ENCODE data around the gene ATP5F1D. TPM values are rescaled to one million over a fixed set of nuclear protein-coding genes. Genes with fewer than 3 reads are reported as not detected.
A peak's percentile ranks its signal among the peaks of the same experiment; 100 is the strongest.
"Not testable (repeated sequence)": the region's sequence is repeated elsewhere in the genome, so short reads cannot be mapped to it uniquely, and the experiment has no call there.

Gene ATP5F1D
- 501 TPM for total RNA-seq
- long read RNA-seq, transcript ATP5F1D-202 (5 exons, 704 nt) = major isoform, 343 of 780 reads
- long read RNA-seq, transcript ATP5F1D-204 (2 exons, 640 nt) = minor isoform, 12 of 780 reads
- long read RNA-seq, transcript ATP5F1D-201 (4 exons, 997 nt) = minor isoform, 332 of 780 reads
- long read RNA-seq, transcript ATP5F1D-209 (3 exons, 343 nt) = minor isoform, 41 of 780 reads
- long read RNA-seq, partial matches to known transcripts = 20 of 780 reads
- long read RNA-seq, other reads (novel, unspliced or antisense) = 16 of 780 reads

DNA sequence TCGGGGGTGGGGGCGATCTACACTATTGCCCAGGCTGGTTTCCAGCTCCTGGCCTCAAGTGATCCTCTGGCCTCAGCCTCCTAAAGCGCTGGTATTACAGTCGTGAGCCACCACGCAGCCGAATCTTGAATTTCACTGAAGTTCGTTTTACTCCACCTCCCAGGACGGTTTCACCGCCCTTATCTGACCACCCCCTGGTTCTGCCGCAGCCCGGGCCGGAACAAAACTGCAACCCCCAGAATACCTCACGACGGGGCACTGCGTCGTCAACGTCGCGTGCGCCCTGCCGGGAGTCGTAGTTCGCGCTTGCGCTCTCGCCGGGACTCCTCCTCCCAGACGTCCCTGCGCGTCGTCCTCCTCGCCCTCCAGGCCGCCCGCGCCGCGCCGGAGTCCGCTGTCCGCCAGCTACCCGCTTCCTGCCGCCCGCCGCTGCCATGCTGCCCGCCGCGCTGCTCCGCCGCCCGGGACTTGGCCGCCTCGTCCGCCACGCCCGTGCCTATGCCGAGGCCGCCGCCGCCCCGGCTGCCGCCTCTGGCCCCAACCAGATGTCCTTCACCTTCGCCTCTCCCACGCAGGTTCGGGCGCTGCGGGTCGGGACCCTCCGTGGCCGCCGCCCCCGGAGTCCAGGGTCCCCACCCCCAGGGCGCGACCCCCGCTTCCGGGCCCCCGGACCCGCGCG lies at the start of gene ATP5F1D:
TSS of gene ATP5F1D (plus strand) at position 335 of the 679 bp plus-strand sequence. CDS start at position 435, 100 bp downstream.
- TF ChIP-seq, protein P1, sequence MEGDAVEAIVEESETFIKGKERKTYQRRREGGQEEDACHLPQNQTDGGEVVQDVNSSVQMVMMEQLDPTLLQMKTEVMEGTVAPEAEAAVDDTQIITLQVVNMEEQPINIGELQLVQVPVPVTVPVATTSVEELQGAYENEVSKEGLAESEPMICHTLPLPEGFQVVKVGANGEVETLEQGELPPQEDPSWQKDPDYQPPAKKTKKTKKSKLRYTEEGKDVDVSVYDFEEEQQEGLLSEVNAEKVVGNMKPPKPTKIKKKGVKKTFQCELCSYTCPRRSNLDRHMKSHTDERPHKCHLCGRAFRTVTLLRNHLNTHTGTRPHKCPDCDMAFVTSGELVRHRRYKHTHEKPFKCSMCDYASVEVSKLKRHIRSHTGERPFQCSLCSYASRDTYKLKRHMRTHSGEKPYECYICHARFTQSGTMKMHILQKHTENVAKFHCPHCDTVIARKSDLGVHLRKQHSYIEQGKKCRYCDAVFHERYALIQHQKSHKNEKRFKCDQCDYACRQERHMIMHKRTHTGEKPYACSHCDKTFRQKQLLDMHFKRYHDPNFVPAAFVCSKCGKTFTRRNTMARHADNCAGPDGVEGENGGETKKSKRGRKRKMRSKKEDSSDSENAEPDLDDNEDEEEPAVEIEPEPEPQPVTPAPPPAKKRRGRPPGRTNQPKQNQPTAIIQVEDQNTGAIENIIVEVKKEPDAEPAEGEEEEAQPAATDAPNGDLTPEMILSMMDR (IDR thresholded peaks at IDR 0.05; ENCODE audit: borderline replicate concordance) = no peak
- Histone ChIP-seq H3K27ac (replicated peaks) (peak within 1 kb of the TSS; percentile 100), H3K4me1 (peaks cover 87% of the 10 kb centered on the region), H3K4me3 (peak within 1 kb of the TSS; percentile 90), H3K9me3 (replicated peaks) (no peaks in the 10 kb centered on the region), H3K36me3 (no peaks in the 10 kb centered on the region), H3K27me3 (ENCODE audit: low read depth) (peaks cover 6% of the 10 kb centered on the region)
- DNase-seq = peak; percentile 96
- intact Hi-C loops (cut with micrococcal nuclease) = no loop called here

DNA sequence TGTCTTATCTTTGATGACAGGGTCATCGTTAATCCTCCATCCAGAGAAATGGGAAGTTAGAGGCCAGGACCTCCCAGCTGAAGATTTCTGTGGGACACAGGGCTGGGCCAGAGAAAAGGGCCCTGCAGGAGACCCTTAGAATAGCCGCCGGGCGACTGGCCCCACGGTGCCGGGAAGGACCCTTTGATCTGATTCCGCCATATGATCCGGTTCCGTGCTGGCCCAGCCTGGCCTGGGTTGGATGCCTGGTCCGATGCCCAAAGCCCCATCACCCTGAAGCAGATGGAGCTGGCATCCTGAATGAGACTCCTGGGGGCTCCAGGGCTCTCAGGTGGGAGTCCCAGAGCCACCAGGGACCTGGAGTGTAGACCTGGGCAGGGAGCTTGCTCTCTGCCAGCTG lies 42.0 kb upstream of the ATP5F1D start:
- H3K9me3 ChIP-seq (replicated peaks) = no peaks in the 10 kb centered on the region
- TF ChIP-seq, protein P1 (IDR thresholded peaks at IDR 0.05; ENCODE audit: borderline replicate concordance) = no peak
- H3K27me3 ChIP-seq (ENCODE audit: low read depth) = no peaks in the 10 kb centered on the region
- intact Hi-C loops (cut with micrococcal nuclease) = no loop called here
- H3K4me3 ChIP-seq = no peak overlapping the region
- H3K36me3 ChIP-seq = no peaks in the 10 kb centered on the region
- no peaks in the 10 kb centered on the region for H3K4me1 ChIP-seq
- no peak for DNase-seq
- no peak overlapping the region for H3K27ac ChIP-seq (replicated peaks)

DNA sequence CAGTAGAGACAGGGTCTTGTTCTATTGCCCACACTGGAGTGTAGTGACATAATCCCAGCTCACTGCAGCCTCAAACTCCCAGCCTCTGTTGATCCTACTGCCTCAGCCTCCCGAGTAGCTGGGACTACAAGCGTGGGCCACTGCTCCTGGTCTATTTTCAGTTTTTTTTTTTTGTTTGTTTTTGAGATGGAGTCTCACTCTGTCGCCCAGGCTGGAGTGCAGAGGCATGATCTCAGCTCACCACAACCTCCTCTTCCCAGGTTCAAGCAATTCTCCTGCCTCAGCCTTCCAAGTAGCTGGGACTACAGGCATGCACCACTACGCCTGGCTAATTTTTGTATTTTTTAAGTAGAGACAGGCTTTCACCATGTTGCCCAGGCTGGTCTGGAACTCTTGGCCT lies 40.9 kb upstream of the ATP5F1D start:
- H3K9me3 ChIP-seq (replicated peaks); intact Hi-C loops (cut with micrococcal nuclease); H3K36me3 ChIP-seq; H3K4me1 ChIP-seq; H3K27me3 ChIP-seq (ENCODE audit: low read depth); H3K4me3 ChIP-seq; DNase-seq; H3K27ac ChIP-seq (replicated peaks): not testable (repeated sequence)

DNA sequence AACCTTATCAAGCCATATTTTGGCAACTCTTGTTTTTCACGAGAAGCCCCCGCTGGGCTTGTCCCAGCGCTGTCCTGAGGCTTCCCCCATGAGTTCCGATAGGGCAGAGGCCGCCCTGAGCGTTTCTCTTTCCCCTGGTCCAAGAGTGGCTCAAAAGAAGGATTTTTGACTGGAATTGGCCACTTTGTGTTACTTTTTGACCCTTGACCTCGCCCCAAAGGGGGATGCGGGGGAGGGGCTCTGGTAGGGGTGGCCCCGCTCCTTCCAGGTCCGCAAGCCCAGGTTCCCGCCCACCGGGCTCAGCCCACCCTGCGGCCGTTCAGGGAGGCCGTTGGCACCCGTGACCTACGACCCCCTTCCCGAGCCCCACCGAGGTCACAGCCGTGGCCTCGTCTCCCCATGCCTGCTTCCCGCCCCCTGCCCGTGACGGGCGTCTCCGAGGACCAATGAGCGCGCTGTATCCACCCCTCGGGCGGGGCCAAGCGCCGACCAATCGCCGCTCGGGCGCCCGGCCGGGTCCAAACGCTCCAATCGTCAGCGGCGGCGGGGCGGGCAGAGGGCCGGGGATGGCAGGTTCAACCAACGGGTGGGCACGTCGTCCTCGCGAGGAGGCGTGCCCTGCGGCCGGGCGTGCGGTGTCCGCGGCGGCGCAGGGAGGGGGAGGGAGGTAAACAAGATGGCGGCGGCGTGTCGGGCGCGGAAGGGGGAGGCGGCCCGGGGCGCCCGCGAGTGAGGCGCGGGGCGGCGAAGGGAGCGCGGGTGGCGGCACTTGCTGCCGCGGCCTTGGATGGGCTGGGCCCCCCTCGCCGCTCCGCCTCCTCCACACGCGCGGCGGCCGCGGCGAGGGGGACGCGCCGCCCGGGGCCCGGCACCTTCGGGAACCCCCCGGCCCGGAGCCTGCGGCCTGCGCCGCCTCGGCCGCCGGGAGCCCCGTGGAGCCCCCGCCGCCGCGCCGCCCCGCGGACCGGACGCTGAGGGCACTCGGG lies 36.1 kb upstream of the ATP5F1D start, which contains the start of gene STK11:
TSS of gene STK11 (plus strand) at position 665 of the 986 bp plus-strand sequence. CDS start 1,136 bp downstream, outside the sequence.
- Histone ChIP-seq H3K4me3 (peak within 1 kb of the TSS; percentile 79), H3K27ac (replicated peaks) (peak within 1 kb of the TSS; percentile 92), H3K4me1 (peaks cover 49% of the 10 kb centered on the region), H3K9me3 (replicated peaks) (no peaks in the 10 kb centered on the region), H3K27me3 (ENCODE audit: low read depth) (no peaks in the 10 kb centered on the region), H3K36me3 (peaks cover 7% of the 10 kb centered on the region)
- TF ChIP-seq, protein P1 (IDR thresholded peaks at IDR 0.05; ENCODE audit: borderline replicate concordance) = no peak
- intact Hi-C loops (cut with micrococcal nuclease) = no loop called here
- DNase-seq = peak; percentile 100

DNA sequence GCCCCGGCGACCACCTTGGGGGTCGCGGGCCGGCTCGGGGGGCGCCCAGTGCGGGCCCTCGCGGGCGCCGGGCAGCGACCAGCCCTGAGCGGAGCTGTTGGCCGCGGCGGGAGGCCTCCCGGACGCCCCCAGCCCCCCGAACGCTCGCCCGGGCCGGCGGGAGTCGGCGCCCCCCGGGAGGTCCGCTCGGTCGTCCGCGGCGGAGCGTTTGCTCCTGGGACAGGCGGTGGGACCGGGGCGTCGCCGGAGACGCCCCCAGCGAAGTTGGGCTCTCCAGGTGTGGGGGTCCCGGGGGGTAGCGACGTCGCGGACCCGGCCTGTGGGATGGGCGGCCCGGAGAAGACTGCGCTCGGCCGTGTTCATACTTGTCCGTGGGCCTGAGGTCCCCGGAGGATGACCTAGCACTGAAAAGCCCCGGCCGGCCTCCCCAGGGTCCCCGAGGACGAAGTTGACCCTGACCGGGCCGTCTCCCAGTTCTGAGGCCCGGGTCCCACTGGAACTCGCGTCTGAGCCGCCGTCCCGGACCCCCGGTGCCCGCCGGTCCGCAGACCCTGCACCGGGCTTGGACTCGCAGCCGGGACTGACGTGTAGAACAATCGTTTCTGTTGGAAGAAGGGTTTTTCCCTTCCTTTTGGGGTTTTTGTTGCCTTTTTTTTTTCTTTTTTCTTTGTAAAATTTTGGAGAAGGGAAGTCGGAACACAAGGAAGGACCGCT lies 35.2 kb upstream of the ATP5F1D start:
- peak overlapping the region; percentile 92 for H3K27ac ChIP-seq (replicated peaks)
- peaks cover 58% of the 10 kb centered on the region for H3K4me1 ChIP-seq
- TF ChIP-seq, protein P1 (IDR thresholded peaks at IDR 0.05; ENCODE audit: borderline replicate concordance) = no peak
- peaks cover 13% of the 10 kb centered on the region for H3K36me3 ChIP-seq
- no peak for DNase-seq
- H3K27me3 ChIP-seq (ENCODE audit: low read depth) = no peaks in the 10 kb centered on the region
- intact Hi-C loops (cut with micrococcal nuclease) = no loop called here
- H3K9me3 ChIP-seq (replicated peaks) = no peaks in the 10 kb centered on the region
- peak overlapping the region; percentile 79 for H3K4me3 ChIP-seq

All from left ventricle myocardium inferior (tissue), 1 donor.